GM11168 (cell line): ENCODE measurements around the gene AIFM2.
"Not testable (repeated sequence)": the region's sequence is repeated elsewhere in the genome, so short reads cannot be mapped to it uniquely, and the experiment has no call there.

Experiments
- in situ Hi-C: fragments of 300-500 bp; cut with MboI; formaldehyde crosslinking; loops from one replicate; pipeline ENCODE4 v1.12.0; 2022; ENCODE audit warnings: low sequenced_read_pairs; ENCODE audit not compliant: unreplicated experiment

AIFM2 gene

DNA sequence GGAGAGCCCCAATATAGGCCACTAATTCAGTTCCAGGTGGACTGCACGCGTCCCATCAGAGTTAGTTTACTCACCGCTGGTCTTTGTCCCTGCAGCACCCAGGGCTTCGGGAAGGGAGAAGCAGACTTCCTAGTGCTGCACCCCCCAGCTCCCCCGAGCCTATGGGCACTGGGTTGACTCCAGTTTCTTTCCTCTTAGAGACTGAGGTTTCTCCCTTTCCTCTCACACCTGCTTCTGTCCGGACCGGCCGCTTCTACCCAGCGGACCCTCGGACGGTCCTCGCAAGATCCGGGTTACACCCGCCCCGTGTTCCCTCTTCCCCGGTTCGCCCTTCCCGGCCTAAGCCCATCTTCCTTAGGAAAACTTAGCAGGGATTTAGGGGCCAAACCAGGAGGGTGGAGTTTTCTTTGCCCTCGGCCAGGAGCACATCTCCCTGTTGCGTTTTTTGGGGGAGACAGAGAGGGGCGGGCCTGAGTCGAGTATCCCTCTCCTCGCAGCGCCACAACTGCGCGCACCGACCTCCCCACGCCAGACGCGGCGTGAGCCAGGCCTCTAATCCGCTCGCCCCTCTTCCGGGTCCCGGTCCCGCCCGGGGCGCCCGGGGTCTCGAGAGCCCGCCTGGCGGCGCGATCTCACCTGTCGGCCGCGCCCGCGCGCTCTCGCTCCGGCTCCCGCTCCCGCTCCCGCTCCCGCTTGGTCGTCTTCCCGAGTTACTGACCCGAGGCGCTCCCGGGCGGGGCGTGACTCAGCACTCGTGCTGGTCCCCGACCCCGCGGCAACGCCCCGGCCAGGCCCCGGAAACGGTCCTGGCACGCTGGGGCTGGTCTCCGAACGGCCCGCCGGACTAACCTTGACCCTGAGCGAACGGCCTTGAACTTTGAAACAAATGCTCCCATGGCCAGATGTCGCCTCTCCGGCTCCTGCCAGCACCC is at the start of gene AIFM2:
AIFM2 (minus strand) TSS at position 728 of the 932 bp plus-strand sequence. CDS start 8,741 bp downstream, outside the sequence.
- in situ Hi-C loops: no loop called here

DNA sequence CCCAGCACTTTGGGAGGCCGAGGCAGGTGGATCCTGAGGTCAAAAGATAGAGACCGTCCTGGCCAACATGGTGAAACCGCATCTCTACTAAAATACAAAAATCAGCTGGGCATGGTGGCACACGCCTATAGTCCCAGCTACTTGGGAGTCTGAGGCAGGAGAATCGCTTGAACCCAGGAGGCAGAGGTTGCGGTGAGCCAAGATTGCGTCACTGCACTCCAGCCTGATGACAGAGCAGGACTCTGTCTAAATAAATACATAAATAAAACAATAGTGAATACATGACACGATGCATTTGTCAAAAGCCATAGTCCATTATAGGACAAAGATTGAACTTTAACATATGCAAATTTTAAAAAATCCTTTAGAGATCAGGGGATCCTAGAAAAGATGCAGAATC is 46.6 kb upstream of the AIFM2 start:
- in situ Hi-C loops: not testable (repeated sequence)

DNA sequence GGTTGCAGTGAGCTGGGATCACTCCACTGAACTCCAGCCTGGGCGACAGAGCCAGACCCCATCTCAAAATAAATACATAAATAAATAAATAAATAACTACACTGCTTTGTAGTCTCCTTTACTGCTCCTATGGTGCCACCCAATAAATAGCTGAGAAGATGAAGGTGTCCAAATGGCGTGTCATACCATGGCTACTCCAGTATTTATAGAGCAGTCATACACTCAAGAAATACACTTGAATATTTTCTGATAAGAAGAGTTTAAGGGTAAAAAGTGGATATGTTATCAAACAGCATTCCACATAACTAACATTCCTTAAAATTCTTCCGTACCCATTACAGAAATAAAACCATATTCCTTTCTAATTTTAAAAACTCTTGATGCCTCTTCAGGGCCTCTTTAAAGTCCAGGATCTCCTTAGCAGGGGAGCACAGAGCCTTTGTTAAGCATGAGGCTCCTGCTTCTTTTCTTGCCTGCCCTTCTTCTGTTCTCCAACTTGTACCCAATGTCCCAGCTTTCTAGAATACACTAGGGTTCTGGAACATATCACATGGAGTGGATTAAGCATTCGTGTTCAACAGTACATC is 45.6 kb upstream of the AIFM2 start:
- in situ Hi-C loops: no loop called here

DNA sequence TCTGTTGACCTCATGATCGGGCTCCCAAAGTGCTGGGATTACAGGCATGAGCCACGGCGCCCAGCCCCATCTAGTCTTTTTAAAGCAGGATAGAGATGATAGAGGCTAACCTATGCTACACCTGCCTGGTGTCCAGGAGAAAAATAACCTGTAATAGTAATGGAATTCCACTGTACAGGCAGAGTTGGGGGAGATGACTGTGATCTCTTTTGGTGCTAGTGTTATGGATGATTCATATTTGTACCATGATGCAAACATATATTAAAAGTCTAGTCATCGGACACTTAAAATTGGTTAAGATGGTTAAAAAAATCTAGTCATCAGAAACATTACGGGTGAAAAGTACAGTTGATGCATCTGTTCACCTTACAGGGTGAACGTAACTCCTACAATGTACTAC is 43.8 kb upstream of the AIFM2 start:
- in situ Hi-C loops: no loop called here

DNA sequence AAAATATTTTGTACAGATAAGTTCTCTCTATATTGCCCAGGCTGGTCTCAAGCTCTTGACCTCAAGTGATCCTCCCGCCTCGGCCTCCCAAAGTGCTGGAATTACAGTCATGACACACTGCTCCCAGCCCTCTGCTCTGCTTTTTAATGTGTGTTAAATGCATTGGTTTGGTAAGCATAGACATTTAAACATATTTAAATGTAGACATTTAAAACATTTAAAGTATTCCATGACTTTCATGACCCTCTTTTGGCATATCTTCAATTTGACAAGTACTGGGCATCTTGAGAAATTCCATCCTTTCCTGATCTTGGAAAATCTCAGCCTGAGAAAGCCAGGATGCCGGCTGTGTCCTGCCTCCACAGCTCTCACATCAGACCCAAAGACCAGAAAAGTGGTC is 42.9 kb upstream of the AIFM2 start:
- in situ Hi-C loops: no loop called here

DNA sequence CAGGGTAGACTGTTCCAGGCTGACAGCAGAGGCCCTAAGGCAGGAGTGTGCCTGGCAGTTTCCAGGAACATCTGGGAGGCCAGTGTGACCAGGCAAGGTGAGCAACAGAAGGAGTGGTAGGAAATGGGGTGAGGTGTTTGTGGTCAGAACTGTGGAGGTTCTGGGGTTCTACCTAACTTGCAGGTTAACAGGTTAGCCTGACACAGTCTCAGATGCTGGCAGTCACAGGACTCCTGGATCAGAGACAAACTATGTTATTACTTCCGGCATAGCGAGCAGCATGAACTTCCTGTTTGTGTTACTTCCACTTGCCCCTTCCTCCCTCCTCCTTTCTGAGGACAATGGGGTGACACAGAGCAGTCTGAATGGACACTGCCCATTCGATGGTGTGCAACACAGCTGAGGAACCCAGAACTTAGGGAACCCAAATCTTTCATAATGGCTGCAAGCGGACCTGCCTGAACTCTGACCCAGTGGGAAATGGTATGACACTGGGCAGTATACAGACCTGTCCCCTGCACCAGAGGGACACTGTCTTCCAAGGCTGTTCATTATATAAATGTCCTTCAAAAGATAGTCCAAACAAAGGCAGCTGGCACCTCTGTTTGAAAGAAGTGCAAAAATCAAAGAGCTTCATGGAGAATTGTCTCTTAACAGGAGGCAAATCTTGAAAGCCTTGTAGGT is 41.6 kb upstream of the AIFM2 start:
- in situ Hi-C loops: no loop called here

DNA sequence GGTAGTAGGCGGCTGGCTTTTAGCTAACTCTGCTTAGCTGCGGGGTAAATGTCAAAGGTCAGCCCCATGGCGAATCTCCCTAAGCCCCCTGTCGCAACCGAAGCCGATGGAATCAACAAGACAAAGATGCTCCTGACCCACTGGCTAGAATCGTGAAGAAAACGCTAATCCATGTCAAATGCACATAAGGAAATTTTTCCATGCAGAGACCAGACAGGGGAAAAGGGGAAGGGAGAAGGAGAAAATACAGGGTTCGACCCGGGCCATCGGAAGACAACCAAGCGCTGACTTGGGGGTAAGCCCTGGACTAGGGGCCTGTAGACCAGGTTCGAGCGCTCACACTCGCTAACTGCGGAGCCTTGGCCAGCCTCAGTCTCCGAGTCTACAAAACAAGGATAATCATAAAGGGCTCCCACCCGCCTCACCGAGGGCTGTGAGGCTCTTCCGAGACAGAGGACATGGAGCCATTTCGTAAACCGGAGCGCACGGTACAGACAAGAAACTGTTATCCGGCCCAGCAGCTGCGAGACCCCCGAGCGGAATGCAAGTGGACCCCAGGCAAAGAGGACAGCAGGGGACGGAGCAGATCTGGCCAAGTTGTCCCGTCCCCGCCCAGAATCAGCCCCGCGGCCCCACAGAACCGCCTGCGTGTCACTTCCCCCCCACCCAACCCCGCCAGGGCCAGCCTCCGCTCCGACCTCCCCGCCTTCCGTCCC is 37.2 kb upstream of the AIFM2 start:
- in situ Hi-C loops: no loop called here

DNA sequence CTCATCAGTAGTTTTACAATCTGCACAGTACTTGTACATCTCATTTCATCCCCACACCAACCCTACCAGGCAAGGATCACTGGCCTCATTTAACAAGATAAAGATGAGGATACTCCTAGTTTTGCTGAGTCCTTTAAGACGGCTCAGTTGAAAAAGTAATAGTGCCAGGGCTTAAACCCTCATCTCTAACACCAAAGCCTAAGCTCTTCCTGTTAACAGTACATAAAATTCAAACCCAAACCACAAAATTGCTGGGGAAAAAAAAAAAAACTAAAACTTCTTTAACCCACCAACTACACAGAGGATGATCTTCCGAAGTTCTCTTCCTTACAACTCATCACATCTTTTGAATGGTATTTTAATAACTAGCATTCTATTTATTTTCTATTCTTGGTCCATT is 36.4 kb upstream of the AIFM2 start:
- in situ Hi-C loops: no loop called here

DNA sequence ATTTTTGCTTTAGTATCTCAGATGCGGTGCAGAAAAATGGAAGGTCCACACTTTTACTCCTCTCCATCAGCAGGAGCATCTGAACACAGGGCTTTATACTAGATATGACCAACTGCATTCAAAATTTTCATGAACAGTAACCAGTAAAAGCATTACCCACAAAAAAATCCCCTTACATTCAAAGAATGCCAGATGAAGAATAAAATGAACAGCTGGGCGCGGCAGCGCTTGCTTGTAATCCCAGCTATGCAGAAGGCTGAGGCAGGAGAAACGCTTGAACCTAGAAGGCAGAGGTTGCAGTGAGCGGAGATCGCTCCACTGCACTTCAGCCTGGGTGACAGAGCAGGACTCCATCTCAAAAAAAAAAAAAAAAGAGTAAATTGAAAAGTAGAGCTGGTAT is 34.6 kb upstream of the AIFM2 start:
- in situ Hi-C loops: no loop called here

DNA sequence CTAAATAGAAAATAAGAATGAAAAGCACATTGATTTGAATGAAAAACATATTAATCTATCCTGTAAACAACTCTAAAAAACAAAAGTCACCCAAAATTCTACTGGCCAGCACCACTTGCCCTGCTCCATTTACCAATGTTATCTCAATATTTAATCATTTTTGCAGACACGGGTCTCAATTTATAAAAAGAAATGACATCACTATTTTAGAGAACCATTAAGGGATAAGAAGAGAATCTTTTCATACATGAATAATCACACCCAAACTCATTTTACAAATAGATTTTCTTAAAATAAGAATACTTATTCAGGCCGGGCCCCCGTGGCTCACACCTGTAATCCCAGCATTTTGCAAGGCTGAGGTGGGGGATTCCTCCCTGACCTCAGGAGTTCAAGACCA is 33.8 kb upstream of the AIFM2 start:
- in situ Hi-C loops: no loop called here

DNA sequence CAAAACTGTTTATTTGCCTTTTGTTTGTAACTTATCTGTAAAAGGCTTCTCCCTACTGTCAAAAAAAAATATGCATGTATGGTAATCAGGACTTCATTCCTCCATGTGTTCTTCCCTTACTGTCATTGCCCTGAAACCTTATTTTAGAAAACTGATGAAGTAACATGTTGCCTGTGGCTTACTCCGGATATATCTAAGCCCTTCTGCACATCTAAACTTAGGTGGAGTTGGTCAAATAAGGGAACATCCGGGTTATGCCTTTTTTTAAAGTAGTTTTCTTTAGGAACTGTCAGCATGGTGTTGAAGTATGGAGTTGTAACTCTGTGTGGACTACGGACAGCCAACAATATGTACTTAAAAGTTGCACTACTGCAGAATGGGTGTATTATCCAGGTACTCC is 31.5 kb upstream of the AIFM2 start:
- in situ Hi-C loops: no loop called here

DNA sequence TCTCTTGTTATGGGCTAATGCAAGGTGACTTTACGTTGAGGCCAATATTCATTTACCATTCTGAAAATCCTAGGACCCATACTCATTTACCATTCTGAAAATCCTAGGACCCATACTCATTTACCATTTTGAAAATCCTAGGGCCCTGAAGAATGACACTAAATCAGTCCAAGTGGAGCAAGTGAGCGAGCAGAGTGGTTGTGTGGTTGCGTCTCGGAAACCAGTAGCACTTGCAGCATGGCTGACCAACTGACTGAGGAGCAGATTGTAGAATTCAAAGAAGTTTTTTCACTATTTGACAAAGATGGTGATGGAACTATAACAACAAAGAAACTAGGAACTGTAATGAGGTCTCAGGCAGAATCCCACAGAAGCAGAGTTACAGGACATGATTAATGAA is 30.8 kb upstream of the AIFM2 start:
- in situ Hi-C loops: no loop called here

DNA sequence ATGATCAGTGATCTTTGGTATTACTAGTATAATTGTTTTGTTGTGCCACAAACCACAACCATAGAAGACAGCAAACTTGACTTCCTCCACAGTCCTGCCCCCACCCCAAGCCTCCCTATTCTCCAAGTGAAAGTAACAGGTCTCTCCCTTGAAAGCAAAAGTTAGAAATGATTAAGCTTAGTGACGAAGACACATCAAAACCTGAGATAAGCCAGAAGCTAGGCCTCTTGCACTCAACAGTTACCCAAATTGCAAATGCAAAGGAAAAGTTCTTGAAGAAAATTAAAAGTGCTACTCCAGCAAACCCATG is 30.2 kb upstream of the AIFM2 start:
- in situ Hi-C loops: no loop called here

DNA sequence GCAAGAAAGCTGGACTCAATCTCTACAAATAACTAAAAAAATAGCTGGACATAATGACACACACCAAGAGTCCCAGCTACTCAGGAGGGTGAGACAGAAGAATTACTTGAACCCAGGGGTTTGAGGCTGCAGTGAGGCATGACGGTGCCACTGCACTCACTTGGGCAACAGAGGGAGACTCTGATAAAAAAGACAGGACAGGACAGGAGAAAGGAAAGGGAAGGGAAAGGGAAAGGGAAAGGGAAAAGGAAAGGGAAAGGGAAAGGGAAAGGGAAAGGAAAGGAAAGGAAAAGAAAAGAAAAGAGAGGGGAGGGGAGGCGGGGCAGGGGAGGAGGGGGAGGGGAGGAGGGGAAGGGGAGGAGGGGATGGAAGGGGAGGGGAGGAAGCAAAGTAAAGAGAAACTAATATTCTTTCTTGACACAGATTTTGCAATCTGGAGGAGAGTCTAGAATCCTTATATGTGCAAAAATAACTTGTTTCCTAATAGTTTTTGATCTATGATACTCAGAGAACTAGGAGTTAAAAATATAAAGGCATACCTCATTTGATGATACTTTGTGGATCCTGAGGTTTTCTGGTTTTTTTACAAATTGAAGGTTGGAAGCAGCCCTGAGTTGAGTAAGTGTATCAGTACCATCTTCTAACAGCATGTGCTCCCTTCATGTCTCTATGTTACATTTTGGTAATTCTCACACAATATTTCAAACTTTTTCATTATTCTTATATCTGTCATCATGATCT is 29.7 kb upstream of the AIFM2 start:
- in situ Hi-C loops: no loop called here

DNA sequence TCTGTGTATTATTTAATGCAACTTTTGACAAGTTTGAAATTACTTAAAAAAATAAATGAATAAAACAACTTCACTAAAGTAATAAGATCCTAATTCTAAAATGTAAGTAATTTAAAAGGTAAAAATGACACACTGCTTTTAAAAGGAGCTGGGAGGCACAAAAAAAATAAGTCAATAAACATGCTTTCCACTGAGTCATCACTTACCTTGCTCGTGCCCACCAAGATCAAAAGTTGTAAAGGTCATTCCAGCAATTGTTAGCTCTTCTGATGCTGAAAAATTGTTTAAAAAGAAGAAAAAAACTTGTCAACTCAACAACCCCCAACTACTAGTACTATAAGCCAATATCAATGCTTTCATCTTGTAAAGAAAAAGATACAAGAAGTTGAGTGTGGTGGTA is 28.2 kb upstream of the AIFM2 start:
- in situ Hi-C loops: no loop called here

DNA sequence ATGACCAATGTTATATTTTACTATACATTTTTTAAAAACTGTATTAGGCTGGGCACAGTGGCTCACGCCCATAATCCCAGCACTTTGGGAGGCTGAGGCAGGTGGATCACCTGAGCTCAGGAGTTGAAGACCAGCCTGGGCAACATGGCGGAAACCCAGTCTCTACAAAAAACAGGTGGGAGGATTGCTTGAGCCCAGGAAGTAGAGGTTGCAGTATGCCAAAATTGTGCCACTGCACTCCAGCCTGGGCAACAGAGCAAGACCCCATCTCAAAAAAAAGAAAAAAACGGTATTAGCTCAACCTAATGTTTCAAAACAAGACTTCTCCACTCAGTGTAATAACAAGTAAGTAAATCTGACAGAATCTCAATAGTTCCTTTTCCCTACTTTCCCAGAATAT is 26.7 kb upstream of the AIFM2 start:
- in situ Hi-C loops: not testable (repeated sequence)

DNA sequence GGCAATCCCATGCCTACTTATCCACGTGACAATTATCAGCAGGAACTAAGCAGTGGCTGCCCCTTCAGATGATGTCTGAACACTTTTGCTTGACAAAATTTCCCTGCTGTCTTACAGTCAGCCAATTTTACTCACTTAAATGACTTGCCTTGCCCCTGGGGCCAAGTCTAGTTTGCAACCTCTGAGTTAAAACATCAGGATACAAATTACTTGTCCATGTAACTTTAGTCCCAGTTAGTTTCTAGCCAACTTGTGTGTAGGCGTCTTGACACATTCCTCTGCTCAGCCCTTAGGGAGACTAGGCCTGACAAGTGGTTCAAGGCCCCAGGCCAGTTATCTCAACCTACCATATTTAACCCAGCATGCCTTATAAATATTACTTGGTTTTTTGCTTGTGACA is 25.5 kb upstream of the AIFM2 start:
- in situ Hi-C loops: no loop called here

DNA sequence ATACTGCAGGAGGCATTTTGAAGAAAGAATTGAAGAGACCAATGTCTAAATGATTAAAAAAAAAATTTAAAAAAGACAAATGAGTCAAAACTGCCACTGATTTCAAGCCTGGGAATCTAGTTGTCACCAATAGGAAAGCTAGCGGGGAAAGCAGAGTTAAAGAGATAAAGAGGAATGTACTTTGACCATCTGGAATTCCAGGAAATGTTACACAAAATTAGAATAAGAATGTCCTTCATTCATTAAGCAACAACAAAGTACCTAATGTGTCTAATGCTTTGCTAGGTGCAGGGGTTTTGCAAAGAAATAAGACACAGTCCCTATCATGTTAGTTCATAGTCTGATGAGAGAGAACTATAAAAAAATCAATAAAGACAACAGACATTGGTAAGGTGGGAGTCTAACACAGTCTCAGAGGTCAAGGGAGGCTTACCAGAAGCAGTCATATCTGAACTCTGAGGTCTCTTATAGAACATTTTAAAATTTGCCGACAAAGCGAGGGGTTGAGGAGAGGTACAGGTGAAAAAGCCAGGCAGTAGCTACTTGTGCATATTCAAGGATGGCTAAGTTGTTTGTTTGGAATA is 22.7 kb upstream of the AIFM2 start:
- in situ Hi-C loops: no loop called here

DNA sequence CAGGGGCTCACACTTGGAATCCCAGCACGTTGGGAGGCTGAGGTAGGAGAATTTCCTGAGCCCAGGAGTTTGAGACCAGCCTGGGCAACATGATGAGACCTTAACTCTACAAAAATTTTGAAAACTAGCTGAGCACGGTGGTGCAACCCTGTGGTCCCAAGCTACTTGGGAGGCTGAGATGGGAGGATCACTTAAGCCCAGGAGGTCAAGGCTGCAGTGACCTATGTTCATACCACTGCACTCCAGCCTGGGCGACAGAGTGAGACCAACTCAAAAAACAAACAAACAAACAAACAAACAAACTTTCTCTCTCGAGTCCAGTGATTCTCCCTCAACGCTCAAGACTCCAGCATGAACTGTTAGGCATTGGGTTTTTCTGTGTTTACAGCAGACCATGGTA is 15.9 kb upstream of the AIFM2 start:
- in situ Hi-C loops: no loop called here

DNA sequence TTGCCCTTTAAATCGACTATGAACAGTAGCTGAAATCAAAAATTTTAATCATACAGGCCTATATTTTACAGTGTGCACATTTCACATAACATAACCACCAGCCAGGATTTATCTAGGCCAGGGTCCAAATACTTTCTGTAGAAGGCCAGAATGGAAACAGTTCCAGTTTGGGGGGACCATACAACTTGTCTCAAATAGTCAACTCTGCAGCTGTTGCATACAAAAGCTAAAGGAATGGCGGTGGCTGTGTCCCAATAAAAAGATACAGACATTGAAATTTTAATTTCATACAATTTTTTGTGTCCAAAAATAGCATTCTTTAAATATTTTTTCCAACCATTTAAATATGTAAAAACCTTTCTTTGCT is 14.6 kb upstream of the AIFM2 start:
- in situ Hi-C loops: no loop called here
